ENCODE results near the gene CACNA1A. TPM values are rescaled to one million over a fixed set of nuclear protein-coding genes. Genes with fewer than 3 reads are reported as not detected.

Gene CACNA1A
- total and polyA plus RNA-seq, 2 experiments from 2014 or later = 2.0 TPM

DNA sequence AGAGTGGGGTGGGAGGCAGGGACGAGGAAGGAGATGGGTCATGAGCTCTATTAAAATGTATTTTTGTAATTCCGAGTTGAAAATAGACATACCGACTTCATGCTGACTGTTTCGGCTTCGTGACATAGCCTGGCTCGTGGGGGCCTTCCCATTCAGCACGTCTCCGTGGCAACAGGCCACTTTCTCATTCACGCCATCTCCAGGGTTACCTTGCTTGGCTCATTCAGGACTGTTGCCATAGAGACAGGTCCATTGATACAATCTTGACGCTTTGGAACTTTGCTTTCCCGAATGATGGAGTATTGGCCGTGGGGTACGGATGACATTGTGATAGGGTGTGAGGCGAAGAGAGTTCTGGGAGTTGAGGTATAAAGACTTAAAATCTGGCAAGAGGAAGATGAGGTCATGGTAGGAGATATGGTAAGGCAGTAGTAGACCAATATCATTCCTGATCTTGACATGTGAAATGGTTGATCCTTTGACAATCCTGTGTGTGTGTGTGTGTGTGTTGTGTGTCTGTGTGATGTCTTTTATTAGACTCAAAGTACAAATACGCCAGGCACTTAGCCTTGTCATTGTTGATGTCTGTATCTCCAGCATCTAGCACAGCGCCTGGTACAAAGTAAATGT is 97.3 kb downstream of the CACNA1A start:
- H3K79me2 ChIP-seq = no peaks in the 10 kb centered on the region
- H3K36me3 ChIP-seq (replicated peaks; ENCODE audit: insufficient read depth, low read depth) = no peaks in the 10 kb centered on the region
- H3K27ac ChIP-seq = no peak overlapping the region
- H2AFZ ChIP-seq = no peak overlapping the region
- no peak for DNase-seq (ENCODE audit: low spot score)
- H3K4me2 ChIP-seq = no peak overlapping the region
- H3K4me1 ChIP-seq (ENCODE audit: insufficient read depth) = no peaks in the 10 kb centered on the region
- no peaks in the 10 kb centered on the region for H4K20me1 ChIP-seq (ENCODE audit: insufficient read depth, poor library complexity, severe bottlenecking)
- no peaks in the 10 kb centered on the region for H3K9me3 ChIP-seq (ENCODE audit: low read depth)
- H3K9me2 ChIP-seq (replicated peaks; ENCODE audit: insufficient read depth) = no peaks in the 10 kb centered on the region
- H3K27me3 ChIP-seq = no peaks in the 10 kb centered on the region
- no peak overlapping the region for H3K4me3 ChIP-seq
- TF ChIP-seq, protein P1, sequence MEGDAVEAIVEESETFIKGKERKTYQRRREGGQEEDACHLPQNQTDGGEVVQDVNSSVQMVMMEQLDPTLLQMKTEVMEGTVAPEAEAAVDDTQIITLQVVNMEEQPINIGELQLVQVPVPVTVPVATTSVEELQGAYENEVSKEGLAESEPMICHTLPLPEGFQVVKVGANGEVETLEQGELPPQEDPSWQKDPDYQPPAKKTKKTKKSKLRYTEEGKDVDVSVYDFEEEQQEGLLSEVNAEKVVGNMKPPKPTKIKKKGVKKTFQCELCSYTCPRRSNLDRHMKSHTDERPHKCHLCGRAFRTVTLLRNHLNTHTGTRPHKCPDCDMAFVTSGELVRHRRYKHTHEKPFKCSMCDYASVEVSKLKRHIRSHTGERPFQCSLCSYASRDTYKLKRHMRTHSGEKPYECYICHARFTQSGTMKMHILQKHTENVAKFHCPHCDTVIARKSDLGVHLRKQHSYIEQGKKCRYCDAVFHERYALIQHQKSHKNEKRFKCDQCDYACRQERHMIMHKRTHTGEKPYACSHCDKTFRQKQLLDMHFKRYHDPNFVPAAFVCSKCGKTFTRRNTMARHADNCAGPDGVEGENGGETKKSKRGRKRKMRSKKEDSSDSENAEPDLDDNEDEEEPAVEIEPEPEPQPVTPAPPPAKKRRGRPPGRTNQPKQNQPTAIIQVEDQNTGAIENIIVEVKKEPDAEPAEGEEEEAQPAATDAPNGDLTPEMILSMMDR (IDR thresholded peaks at IDR 0.05; ENCODE audit: poor library complexity) = no peak
- TF ChIP-seq EZH2phosphoT487 (IDR thresholded peaks at IDR 0.05; ENCODE audit: low read depth, severe bottlenecking, unreplicated experiment) (no peak), EZH2 (IDR thresholded peaks at IDR 0.05; ENCODE audit: borderline replicate concordance) (no peak)
- 79% methylated on average over 16 of the region's 16 CpGs for WGBS (ENCODE audit: low lambda C conversion rate, missing lambda C conversion rate)

DNA sequence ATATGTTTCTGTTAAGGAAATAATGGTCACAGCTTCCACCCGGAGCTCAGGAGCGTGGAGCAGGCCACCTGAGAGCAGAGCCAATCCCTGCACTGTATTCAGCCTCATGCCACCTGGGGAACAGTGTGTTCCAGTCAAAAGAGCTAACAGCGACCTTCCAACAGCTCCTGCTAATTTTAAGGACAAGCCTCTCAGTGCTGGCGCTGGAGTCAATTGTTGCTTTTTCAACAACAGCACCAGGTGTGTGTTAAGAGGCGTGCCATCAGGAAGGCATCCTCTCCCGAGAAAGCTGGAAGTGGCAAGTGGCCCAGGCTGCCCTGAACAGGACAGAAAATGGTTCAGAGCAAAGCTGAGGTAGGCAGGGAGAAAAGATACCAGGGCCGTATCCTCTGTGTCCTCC is 102.0 kb downstream of the CACNA1A start:
- no peak for DNase-seq (ENCODE audit: low spot score)
- H3K27ac ChIP-seq = no peak overlapping the region
- H3K4me3 ChIP-seq = no peak overlapping the region
- H3K36me3 ChIP-seq (replicated peaks; ENCODE audit: insufficient read depth, low read depth) = no peaks in the 10 kb centered on the region
- no peaks in the 10 kb centered on the region for H3K27me3 ChIP-seq
- H3K9me2 ChIP-seq (replicated peaks; ENCODE audit: insufficient read depth) = no peaks in the 10 kb centered on the region
- 68% methylated on average over 7 of the region's 7 CpGs for WGBS (ENCODE audit: low lambda C conversion rate, missing lambda C conversion rate)
- H4K20me1 ChIP-seq (ENCODE audit: insufficient read depth, poor library complexity, severe bottlenecking) = no peaks in the 10 kb centered on the region
- H3K4me1 ChIP-seq (ENCODE audit: insufficient read depth) = no peaks in the 10 kb centered on the region
- TF ChIP-seq, protein P1 (IDR thresholded peaks at IDR 0.05; ENCODE audit: poor library complexity) = no peak
- TF ChIP-seq EZH2phosphoT487 (IDR thresholded peaks at IDR 0.05; ENCODE audit: low read depth, severe bottlenecking, unreplicated experiment) (no peak), EZH2 (IDR thresholded peaks at IDR 0.05; ENCODE audit: borderline replicate concordance) (no peak)
- no peaks in the 10 kb centered on the region for H3K9me3 ChIP-seq (ENCODE audit: low read depth)
- no peak overlapping the region for H3K4me2 ChIP-seq
- no peaks in the 10 kb centered on the region for H3K79me2 ChIP-seq
- H2AFZ ChIP-seq = no peak overlapping the region

DNA sequence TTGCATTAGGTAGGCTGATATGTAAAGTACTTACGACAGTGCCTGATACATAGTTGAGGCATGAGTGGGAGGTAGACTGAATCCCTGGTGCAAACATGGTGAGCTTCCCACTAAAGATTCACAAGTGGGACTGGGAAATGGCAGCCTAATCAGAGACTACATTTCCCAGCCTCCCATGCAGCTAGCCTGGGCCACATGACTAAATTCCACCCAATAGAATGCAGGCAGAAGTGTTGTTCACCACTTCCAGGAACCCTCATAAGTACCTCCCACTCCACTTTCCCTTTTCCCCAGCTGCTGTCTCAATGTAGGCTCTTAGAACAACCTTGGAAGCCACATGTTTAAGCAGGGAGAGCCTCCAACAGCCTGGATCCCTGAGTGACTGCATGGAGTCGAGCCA is 104.9 kb downstream of the CACNA1A start:
- 80% methylated on average over 2 of the region's 2 CpGs for WGBS (ENCODE audit: low lambda C conversion rate, missing lambda C conversion rate)
- DNase-seq (ENCODE audit: low spot score) = no peak

More for the DNA sequence above, 104.9 kb downstream of the CACNA1A start:
- Histone ChIP-seq H4K20me1 (ENCODE audit: insufficient read depth, poor library complexity, severe bottlenecking) (no peaks in the 10 kb centered on the region), H3K27me3 (no peaks in the 10 kb centered on the region), H3K4me1 (ENCODE audit: insufficient read depth) (no peaks in the 10 kb centered on the region), H3K4me2 (no peak overlapping the region), H3K79me2 (no peaks in the 10 kb centered on the region), H2AFZ (no peak overlapping the region), H3K9me2 (replicated peaks; ENCODE audit: insufficient read depth) (no peaks in the 10 kb centered on the region), H3K9me3 (ENCODE audit: low read depth) (no peaks in the 10 kb centered on the region), H3K27ac (no peak overlapping the region), H3K36me3 (replicated peaks; ENCODE audit: insufficient read depth, low read depth) (no peaks in the 10 kb centered on the region), H3K4me3 (no peak overlapping the region)
- TF ChIP-seq EZH2phosphoT487 (IDR thresholded peaks at IDR 0.05; ENCODE audit: low read depth, severe bottlenecking, unreplicated experiment) = no peak
- TF ChIP-seq, protein P1 (IDR thresholded peaks at IDR 0.05; ENCODE audit: poor library complexity) = no peak
- no peak for TF ChIP-seq EZH2 (IDR thresholded peaks at IDR 0.05; ENCODE audit: borderline replicate concordance)
